ENCODE measurements around the gene BTBD17. TPM values are rescaled to one million over a fixed set of nuclear protein-coding genes. Genes with fewer than 3 reads are reported as not detected.
"Not testable (repeated sequence)": the region's sequence is repeated elsewhere in the genome, so short reads cannot be mapped to it uniquely, and the experiment has no call there.

Gene BTBD17
- total RNA-seq, 4 donors from 2014 or later: 0.67 to 0.89 TPM; not detected in 2

- H3K4me3 ChIP-seq (replicated peaks in 1 of 3): no peak overlapping the region
- DNase-seq: no peak
- no peaks in the 10 kb centered on the region for H3K36me3 ChIP-seq
- TF ChIP-seq CTCF (IDR thresholded peaks at IDR 0.05): no peak
- no peak for TF ChIP-seq POLR2A (IDR thresholded peaks at IDR 0.05)
- no peaks in the 10 kb centered on the region for H3K9me3 ChIP-seq
- H3K27me3 ChIP-seq: no peaks in the 10 kb centered on the region
- WGBS, 2 donors: 82 to 89% methylated on average over 5 of the region's 5 CpGs
- intact Hi-C loops (cut with DNase I): no loop called here
- H3K27ac ChIP-seq: no peak overlapping the region
- H3K4me1 ChIP-seq: peaks cover 0 to 7% of the 10 kb centered on the region in 2 donors
These were observed 45.7 kb upstream of the BTBD17 start for GRCh38 chr17:74407384-74407783.

GRCh38 chr17:74405311-74405710 is 43.6 kb upstream of the BTBD17 start:
- H3K27ac ChIP-seq; intact Hi-C loops (cut with DNase I); H3K36me3 ChIP-seq; DNase-seq; H3K27me3 ChIP-seq; H3K9me3 ChIP-seq; H3K4me1 ChIP-seq; H3K4me3 ChIP-seq (replicated peaks in 1 of 3): not testable (repeated sequence)
- WGBS, 2 donors: 94% methylated on average over 5 of the region's 5 CpGs

GRCh38 chr17:74404789-74405188 is 43.1 kb upstream of the BTBD17 start:
- Histone ChIP-seq H3K4me1 (peaks cover 0 to 7% of the 10 kb centered on the region in 2 donors), H3K4me3 (replicated peaks in 1 of 3) (no peak overlapping the region), H3K27ac (no peak overlapping the region), H3K9me3 (no peaks in the 10 kb centered on the region), H3K27me3 (no peaks in the 10 kb centered on the region), H3K36me3 (no peaks in the 10 kb centered on the region)
- intact Hi-C loops (cut with DNase I): no loop called here
- no peak for TF ChIP-seq CTCF (IDR thresholded peaks at IDR 0.05)
- TF ChIP-seq POLR2A (IDR thresholded peaks at IDR 0.05): no peak
- 88 to 91% methylated on average over 6 of the region's 6 CpGs for WGBS, 2 donors
- no peak for DNase-seq

GRCh38 chr17:74404218-74404617 is 42.5 kb upstream of the BTBD17 start:
- TF ChIP-seq POLR2A (IDR thresholded peaks at IDR 0.05): no peak
- no peak for TF ChIP-seq CTCF (IDR thresholded peaks at IDR 0.05)
- no peaks in the 10 kb centered on the region for H3K36me3 ChIP-seq
- intact Hi-C loops (cut with DNase I): no loop called here
- no peaks in the 10 kb centered on the region for H3K9me3 ChIP-seq
- no peak for DNase-seq
- no peak overlapping the region for H3K4me3 ChIP-seq (replicated peaks in 1 of 3)
- no peaks in the 10 kb centered on the region for H3K27me3 ChIP-seq
- H3K4me1 ChIP-seq: peaks cover 0 to 7% of the 10 kb centered on the region in 2 donors
- H3K27ac ChIP-seq: no peak overlapping the region
- 54 to 67% methylated on average over 5 of the region's 7 CpGs for WGBS, 2 donors

GRCh38 chr17:74403512-74404137 is 42.0 kb upstream of the BTBD17 start:
- H3K4me3 ChIP-seq (replicated peaks in 1 of 3): no peak overlapping the region
- H3K27ac ChIP-seq: no peak overlapping the region
- no peak for TF ChIP-seq POLR2A (IDR thresholded peaks at IDR 0.05)
- no peak for TF ChIP-seq CTCF (IDR thresholded peaks at IDR 0.05)
- H3K9me3 ChIP-seq: no peaks in the 10 kb centered on the region
- 69 to 83% methylated on average over 7 of the region's 12 CpGs for WGBS, 2 donors
- H3K36me3 ChIP-seq: no peaks in the 10 kb centered on the region
- intact Hi-C loops (cut with DNase I): no loop called here
- no peak for DNase-seq
- peaks cover 0 to 7% of the 10 kb centered on the region in 2 donors for H3K4me1 ChIP-seq
- H3K27me3 ChIP-seq: no peaks in the 10 kb centered on the region

All from thyroid gland (tissue), 4 donors.